ENCODE data around the gene KCNH5.

DNA sequence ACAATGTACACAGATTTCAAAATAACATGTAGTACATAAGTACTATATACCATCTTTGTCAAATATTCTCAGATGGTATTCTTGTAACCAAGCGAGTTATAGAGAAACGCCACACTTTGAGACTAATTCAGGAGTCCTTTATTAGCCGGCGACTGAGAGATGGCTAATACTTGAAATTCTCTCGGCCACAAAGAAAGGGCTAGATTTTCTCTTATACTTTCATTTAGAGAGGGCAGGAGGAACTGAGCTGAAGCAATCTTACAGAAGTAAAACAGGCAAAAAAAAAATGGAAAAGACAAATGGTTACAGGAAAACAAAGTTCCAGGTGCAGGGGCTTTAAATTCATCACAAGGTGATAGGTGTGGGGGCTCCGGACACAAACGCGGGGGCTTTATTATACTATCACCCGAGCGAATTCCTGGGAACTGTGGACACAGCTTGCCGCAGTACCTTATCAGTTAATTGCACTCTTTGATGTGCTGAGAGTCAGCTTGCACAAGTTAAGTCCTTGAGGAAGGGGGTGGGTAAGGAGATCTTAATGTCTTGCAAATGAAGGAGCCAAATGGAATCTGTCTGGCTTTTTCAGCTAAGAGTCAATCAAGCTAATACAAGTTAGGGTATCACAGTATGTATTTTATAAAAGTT, 382.3 kb downstream of the KCNH5 start:
- TF ChIP-seq YY1 (IDR thresholded peaks at IDR 0.05) (no peak), RAD21 (IDR thresholded peaks at IDR 0.05) (no peak), JUND (IDR thresholded peaks at IDR 0.05) (no peak), FOXA1 (IDR thresholded peaks at IDR 0.05) (no peak)
- TF ChIP-seq, protein P1, sequence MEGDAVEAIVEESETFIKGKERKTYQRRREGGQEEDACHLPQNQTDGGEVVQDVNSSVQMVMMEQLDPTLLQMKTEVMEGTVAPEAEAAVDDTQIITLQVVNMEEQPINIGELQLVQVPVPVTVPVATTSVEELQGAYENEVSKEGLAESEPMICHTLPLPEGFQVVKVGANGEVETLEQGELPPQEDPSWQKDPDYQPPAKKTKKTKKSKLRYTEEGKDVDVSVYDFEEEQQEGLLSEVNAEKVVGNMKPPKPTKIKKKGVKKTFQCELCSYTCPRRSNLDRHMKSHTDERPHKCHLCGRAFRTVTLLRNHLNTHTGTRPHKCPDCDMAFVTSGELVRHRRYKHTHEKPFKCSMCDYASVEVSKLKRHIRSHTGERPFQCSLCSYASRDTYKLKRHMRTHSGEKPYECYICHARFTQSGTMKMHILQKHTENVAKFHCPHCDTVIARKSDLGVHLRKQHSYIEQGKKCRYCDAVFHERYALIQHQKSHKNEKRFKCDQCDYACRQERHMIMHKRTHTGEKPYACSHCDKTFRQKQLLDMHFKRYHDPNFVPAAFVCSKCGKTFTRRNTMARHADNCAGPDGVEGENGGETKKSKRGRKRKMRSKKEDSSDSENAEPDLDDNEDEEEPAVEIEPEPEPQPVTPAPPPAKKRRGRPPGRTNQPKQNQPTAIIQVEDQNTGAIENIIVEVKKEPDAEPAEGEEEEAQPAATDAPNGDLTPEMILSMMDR (IDR thresholded peaks at IDR 0.05; ENCODE audit: low read depth, low read length, missing input control) = no peak
- TF ChIP-seq, protein P2, sequence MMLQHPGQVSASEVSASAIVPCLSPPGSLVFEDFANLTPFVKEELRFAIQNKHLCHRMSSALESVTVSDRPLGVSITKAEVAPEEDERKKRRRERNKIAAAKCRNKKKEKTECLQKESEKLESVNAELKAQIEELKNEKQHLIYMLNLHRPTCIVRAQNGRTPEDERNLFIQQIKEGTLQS (IDR thresholded peaks at IDR 0.05) = no peak

Data from liver (tissue), 3 donors.